ENCODE results near the gene CDK6.

CDK6 gene

GRCh38 chr7:92636018-92636560 lies 200.3 kb downstream of the CDK6 start:
- no peak for DNase-seq

- no peak for DNase-seq
These were observed 200.8 kb downstream of the CDK6 start for GRCh38 chr7:92635538-92635937.

- DNase-seq = peak; percentile 97
These were observed 201.4 kb downstream of the CDK6 start for GRCh38 chr7:92634924-92635519.

GRCh38 chr7:92634205-92634604 lies 202.2 kb downstream of the CDK6 start:
- DNase-seq = peak; percentile 100

DNA sequence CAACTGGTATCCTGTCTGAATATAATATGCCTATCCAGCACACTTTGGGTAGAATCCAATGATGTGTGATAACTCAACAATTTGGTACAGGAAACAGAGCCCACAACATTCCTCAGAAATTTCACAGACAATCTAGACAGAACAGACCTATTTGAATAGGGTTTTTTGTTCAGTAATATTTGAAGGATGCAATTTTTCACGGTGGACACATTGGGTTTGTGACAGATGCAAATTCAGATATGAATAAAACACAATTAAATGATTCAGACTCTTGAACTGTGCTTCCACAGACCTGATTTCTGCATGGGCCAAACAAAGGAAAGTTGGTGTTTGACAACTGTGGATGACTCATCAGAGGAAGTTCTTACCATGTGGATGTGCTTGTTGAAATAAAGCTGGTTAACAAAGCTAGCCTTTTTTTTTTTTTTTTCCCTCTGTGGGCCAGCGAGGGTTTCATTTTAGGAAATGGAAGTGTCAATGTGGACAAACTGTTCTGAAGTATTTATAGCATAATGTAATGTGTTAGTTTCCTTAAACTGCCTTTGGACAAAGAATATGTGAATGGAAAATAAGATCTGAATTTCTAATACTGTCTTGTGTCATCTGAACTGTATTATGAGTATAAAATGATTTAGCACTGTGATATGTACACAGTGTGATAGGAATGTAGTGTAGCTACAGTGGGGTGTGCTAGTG lies 203.0 kb downstream of the CDK6 start:
- peak; percentile 100 for DNase-seq

GRCh38 chr7:92632791-92633190 lies 203.6 kb downstream of the CDK6 start:
- no peak for DNase-seq

- DNase-seq = no peak
These were observed 204.4 kb downstream of the CDK6 start for GRCh38 chr7:92631850-92632487.

GRCh38 chr7:92631067-92631849 lies 205.1 kb downstream of the CDK6 start:
- no peak for DNase-seq

GRCh38 chr7:92629779-92630178 lies 206.6 kb downstream of the CDK6 start:
- no peak for DNase-seq

GRCh38 chr7:92627956-92628355 lies 208.4 kb downstream of the CDK6 start:
- DNase-seq = no peak

DNA sequence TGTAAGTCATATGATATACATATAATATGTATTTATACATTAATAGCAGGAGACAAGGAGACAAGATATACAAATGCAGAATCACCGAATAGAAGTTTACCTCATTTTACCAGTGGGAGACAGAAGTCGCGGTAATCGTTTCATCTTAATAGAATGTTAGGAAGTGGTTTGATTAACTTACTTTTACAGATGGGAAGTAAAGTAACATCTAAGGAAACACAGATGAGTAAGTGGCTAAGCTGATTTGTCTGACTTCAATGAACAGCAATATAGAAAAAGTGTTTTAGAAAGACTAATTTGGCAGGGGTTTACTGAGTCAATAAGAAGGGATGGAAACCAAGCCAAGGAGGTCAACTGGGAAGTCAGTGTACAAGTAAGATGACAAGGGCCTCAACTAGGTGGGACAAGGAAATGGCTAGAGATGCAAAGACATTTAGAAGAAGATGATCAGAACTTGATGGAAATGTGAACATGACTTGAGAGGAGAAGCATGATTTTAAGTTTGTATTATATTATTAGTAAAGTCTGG lies 210.0 kb downstream of the CDK6 start:
- DNase-seq = no peak

DNA sequence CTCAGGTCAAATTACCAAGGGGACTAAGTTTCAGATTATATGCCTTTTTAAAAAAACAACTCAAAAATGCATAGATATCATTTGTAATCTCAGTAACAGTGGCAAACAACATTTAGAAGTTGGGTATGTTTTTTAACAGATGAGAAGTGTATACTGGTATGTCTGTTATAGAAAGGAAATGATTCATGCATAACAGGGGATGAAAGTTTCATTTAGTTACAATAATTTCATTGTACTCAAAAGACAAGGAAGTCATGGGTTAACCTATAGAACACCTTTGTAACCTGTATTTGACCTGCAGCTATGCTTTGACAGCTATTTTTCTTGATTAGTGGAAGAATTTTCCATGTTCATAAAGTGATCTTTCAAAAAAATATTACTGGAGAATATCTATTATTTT lies 210.8 kb downstream of the CDK6 start:
- DNase-seq = no peak

GRCh38 chr7:92624298-92624996 lies 211.9 kb downstream of the CDK6 start:
- no peak for DNase-seq

GRCh38 chr7:92623544-92623943 lies 212.8 kb downstream of the CDK6 start:
- DNase-seq = peak; percentile 93

DNA sequence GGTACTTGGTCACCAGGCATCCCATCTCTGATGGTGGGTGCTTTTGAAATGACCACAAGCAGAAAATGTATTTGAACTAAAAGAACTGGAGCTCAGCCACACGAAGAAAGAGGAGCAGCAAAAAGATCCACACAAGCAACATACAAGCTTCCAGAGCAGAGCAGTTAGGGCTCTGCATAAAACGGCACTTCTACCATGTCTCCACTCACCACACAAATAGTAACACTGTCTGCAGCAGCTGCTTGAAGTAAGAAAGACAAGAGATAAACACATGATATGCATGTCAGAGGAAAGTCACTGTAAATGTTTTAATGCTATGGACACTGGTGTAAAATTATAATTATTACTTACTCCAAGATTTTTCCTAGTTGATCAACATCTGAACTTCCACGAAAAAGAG lies 213.7 kb downstream of the CDK6 start:
- DNase-seq = peak; percentile 87

- DNase-seq = no peak
These were observed 214.3 kb downstream of the CDK6 start for GRCh38 chr7:92622030-92622429.

- no peak for DNase-seq
These were observed 214.8 kb downstream of the CDK6 start for GRCh38 chr7:92621561-92622023.

- peak; percentile 100 for DNase-seq
These were observed 215.3 kb downstream of the CDK6 start for GRCh38 chr7:92621026-92621540.

DNA sequence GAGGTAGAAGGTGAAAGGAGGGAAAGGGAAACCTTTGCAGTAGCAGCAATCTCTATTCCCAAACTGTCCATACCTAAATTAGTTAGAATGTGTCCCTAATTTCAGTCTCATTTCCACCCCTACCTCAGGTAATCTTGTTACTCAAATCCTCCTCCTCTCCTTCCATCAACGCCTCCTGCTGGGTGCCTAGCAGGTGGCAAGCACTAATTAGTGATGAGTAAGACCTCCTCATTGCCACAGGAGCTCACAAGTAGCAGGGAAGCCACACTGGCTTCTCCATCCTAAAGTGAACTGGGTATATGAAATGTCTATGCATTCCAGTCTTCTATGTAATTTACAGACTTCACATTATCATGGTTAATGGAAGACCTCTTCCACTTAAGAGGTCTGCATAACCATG lies 220.5 kb downstream of the CDK6 start:
- DNase-seq = no peak

- no peak for DNase-seq
These were observed 221.7 kb downstream of the CDK6 start for GRCh38 chr7:92614660-92615174.

DNA sequence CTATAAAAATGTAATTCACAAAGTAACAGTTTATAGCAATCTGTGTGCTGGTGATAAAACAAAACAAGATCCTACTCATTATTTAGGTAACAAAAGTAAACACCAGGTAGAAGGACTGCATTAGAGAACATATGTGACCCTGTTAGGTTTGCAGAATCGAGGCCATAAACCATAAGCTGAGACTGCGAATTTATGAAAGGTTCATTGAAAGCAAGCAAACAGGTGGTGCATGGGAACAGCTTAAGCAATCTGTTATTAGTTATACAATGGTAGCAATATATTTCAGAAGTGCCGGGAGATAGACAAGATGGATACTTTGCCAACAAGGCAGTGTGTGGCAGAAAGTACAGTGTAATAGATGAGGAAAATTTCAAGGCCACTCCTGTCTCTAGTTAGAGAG lies 222.7 kb downstream of the CDK6 start:
- DNase-seq = no peak

GRCh38 chr7:92613214-92613613 lies 223.2 kb downstream of the CDK6 start:
- DNase-seq = no peak
